Epithelial cell of prostate (primary cell): Measurements from ENCODE around the gene HK1.
"Not testable (repeated sequence)": the region's sequence is repeated elsewhere in the genome, so short reads cannot be mapped to it uniquely, and the experiment has no call there.

ENCODE experiments used
- DNase-seq: peaks from one replicate; pipeline ENCODE4 v3.0.0-alpha.2; 2011; ENCODE audit warnings: low read depth, low spot score
- H3K27ac ChIP-seq: fragments of 450-650 bp; 2 replicates; pipeline ENCODE4 v1.5.1; 2017; ENCODE audit warnings: mild to moderate bottlenecking

Gene HK1

GRCh38 chr10:69278446-69278963, at the start of gene HK1:
TSS of gene HK1 (plus strand) at chr10:69278496.
- no peak within 1 kb of the TSS for H3K27ac ChIP-seq
- no peak for DNase-seq

GRCh38 chr10:69229616-69229916, 48.7 kb upstream of the HK1 start:
- H3K27ac ChIP-seq: no peak overlapping the region
- no peak for DNase-seq

GRCh38 chr10:69230128-69230527, 48.2 kb upstream of the HK1 start:
- DNase-seq: no peak
- H3K27ac ChIP-seq: no peak overlapping the region

DNA sequence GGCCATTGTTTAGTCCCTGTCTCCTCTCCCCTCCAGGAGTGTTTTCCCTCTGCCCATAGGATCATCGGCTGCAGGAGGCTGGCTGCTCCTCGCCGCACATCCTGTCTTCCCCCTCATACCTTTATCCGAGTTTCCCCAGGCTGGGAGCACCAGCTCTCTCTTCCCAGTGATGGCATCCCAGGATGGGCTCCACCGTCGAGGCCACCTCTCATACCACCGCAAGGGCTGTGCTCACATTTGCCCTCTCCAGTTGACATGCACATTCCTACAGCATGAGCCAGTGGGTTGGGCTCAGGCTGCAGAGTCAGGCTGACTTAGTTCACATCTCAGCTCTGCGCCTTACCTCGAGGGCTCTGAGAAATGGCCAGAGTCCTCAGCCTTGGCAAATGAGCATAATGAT, 46.0 kb upstream of the HK1 start:
- peak overlapping the region; percentile 44 for H3K27ac ChIP-seq

GRCh38 chr10:69232736-69233480, 45.4 kb upstream of the HK1 start:
- DNase-seq: no peak
- H3K27ac ChIP-seq: peak overlapping the region; percentile 44

More for the DNA sequence above, 46.0 kb upstream of the HK1 start:
- DNase-seq: peak; percentile 56

DNA sequence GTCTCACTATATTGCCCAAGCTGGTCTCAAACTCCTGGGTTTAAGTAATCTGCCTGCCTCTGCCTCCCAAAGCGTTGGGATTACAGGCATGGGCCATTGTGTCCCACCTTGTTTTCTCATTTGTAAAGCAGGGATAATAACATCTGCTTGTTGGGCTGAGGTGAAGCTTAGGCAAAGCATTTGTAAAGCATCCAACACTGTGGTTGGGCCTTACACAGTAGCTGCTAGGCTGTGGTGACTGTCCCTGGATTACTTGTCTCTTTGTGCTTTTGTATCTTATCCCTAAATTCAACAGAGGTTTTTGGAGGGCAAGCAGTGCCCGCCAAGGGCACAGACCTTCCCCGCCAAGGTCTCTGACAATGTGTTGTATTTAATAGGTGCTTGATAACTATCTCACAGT, 43.8 kb upstream of the HK1 start:
- no peak for DNase-seq
- no peak overlapping the region for H3K27ac ChIP-seq

DNA sequence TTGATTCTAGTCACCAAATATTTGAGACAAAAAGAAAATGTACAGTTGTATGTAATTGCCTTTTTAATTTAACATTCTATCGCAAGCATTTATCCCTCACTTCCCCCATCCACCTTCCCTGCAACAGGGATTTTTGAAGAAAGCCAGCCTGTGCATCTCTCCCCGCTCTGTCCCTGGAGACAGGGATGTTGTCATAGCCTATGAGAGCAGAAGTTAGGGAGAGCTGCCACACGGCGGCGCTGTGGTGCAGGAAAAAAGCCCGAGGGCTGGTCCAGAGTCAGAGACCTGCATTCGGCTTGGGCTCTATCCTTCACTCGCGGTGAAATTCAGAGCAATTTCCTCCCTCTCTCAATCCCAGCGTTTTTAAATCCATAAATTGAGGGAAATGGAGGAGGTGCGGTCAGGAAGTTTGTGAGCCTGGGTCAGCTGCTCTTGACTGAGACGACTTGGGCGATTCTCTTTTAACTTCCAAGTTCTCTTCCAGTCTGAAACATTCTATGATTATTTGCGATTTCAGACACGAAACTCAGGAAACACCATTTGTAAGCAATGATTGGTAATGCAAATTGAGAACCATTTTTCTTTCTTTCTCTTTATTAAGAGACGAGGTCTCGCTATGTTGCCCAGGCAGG, 40.7 kb upstream of the HK1 start:
- H3K27ac ChIP-seq: no peak overlapping the region

GRCh38 chr10:69239136-69239535, 39.2 kb upstream of the HK1 start:
- DNase-seq: no peak
- H3K27ac ChIP-seq: no peak overlapping the region

More for the DNA sequence above, 40.7 kb upstream of the HK1 start:
- DNase-seq: no peak

DNA sequence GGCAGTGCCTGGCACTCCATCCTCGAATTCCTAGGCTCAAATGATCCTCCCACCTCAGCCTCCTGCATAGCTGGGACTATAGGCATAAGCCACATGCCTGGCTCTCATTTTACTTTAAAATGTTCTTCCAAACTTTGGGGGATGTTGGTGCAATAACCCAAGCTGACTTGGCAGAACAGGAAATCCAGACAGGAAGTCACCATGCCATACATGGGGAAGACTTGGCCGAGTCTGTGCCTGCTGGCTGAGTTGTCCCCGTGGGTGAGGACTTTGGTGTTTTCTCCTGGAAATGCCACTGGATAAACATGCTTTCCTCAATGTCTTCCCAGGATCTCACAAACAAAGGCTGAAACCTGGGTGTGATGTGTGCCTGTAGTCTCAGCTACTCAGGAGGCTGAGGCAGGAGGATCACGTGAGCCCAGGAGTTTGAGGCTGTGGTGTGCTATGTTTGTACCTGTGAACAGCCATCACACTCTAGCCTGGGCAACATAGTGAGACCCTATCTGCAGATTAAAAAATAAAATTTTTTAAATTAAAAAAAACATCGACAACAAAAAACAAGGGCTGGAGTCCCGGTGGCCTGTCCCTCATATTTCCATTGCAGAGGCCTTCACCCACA, 38.4 kb upstream of the HK1 start:
- DNase-seq: no peak
- H3K27ac ChIP-seq: no peak overlapping the region

GRCh38 chr10:69240455-69240854, 37.8 kb upstream of the HK1 start:
- no peak for DNase-seq
- no peak overlapping the region for H3K27ac ChIP-seq

- no peak overlapping the region for H3K27ac ChIP-seq
- DNase-seq: no peak
Observed at GRCh38 chr10:69241575-69241974, 36.7 kb upstream of the HK1 start.

DNA sequence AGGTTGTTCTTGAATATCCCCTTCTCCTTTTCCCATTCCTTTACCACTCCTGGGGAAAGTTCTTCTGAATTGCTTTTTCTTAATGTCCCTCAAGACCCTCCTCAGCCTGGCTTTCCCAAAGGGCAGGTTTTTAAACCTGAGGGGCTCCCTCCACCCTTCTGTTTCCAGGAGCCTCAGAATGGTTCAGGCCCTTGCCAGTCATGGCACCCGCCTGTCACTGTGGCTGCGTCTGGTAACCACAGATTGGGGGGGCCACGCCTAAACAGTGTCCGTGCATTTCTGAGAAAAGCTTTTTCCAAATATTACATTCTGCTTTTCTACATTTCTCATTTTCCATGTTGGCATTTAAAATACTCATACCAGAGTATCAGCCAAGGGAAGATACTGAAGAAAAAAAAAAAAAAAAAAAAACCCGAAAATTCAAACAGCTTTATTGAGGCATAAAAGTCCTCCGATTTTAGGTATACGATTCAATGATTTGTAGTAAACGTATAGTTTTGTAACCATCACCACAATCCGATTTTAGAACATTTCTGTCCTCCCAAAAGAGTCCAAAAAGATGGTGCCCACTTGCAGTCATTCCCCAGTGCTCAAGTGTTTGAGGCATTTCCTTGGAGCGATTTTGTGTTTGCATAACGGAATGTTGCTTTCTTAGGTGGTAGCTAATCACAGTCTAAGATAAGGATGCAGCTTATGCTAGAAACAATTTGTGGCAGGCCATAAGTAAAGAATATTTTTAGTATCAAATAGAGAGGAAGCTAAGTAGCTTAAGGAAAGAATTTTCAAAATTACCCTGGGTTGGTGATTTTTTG, 36.0 kb upstream of the HK1 start:
- DNase-seq: no peak
- no peak overlapping the region for H3K27ac ChIP-seq

DNA sequence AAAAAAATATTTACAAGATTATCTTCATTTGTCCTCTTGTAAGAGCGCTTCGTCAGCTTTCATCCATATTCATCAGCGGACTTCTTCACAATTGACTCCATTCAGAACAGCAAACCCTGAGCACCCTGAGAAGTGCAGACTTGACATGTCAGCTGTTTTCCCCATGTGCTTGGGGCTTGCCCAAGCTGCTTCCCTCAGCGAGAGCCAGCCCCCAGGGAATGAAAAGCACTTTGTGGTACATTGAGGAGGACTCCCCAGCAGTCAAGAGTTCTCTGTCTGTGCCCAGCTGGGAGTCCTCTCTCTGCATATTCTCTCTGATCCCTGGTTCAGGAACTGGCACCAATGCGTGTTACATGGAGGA, 35.5 kb upstream of the HK1 start:
- no peak for DNase-seq
- H3K27ac ChIP-seq: no peak overlapping the region

GRCh38 chr10:69243817-69244216, 34.5 kb upstream of the HK1 start:
- no peak overlapping the region for H3K27ac ChIP-seq
- DNase-seq: no peak

GRCh38 chr10:69246036-69246435, 32.3 kb upstream of the HK1 start:
- no peak overlapping the region for H3K27ac ChIP-seq
- no peak for DNase-seq

- no peak overlapping the region for H3K27ac ChIP-seq
- DNase-seq: no peak
Observed at GRCh38 chr10:69246581-69247312, 31.5 kb upstream of the HK1 start.

DNA sequence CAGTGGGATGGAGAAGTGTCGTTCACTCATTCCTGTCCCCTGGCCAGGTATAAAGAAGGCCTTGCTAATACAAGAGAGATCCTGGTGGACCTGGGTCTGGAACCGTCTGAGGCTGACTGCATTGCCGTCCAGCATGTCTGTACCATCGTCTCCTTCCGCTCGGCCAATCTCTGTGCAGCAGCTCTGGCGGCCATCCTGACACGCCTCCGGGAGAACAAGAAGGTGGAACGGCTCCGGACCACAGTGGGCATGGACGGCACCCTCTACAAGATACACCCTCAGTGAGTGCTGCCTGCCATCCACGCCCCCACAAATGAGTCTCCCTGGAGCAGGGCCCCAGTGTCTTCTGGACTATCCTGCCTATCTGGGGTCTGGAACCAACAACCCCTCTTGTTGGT, 31.0 kb upstream of the HK1 start:
- no peak overlapping the region for H3K27ac ChIP-seq
- DNase-seq: no peak

GRCh38 chr10:69248117-69248730, 30.1 kb upstream of the HK1 start:
- DNase-seq: no peak
- H3K27ac ChIP-seq: no peak overlapping the region

GRCh38 chr10:69250041-69250440, 28.3 kb upstream of the HK1 start:
- no peak for DNase-seq
- no peak overlapping the region for H3K27ac ChIP-seq

DNA sequence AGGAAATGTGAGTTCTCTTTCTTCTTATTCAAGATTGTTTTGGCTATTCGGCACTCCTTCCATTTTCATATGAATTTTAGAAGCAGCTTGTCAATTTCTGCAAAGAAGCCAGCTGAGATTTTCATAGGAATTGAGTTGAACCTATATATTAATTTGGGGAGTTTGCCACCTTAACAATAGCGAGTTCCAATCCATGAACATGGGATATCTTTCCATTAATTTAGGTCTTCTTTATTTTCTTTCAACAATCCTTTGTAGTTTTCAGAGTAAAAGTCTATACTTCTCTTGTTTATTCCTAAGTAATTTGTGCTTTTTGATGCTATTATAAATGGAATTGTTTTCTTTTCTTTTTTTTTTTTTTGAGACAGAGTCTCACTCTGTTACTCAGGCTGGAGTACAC, 26.9 kb upstream of the HK1 start:
- H3K27ac ChIP-seq, DNase-seq: not testable (repeated sequence)
